HG03457 (cell line): ENCODE measurements around the gene ANO9.
"Not testable (repeated sequence)": the region's sequence is repeated elsewhere in the genome, so short reads cannot be mapped to it uniquely, and the experiment has no call there.

ENCODE experiments used
- ATAC-seq: cut with Tn5 transposase; IDR thresholded peaks from one replicate; pipeline ENCODE4 v1.9.1; 2021; ENCODE audit warnings: moderate number of reproducible peaks; ENCODE audit not compliant: unreplicated experiment

The ANO9 gene

GRCh38 chr11:472272-472671 lies 30.5 kb upstream of the ANO9 start:
- no peak for ATAC-seq

GRCh38 chr11:471468-472145 lies 29.8 kb upstream of the ANO9 start:
- no peak for ATAC-seq

GRCh38 chr11:469684-470560 lies 28.1 kb upstream of the ANO9 start:
- no peak for ATAC-seq

- not testable (repeated sequence) for ATAC-seq
Observed at GRCh38 chr11:469026-469683, 27.3 kb upstream of the ANO9 start.

- no peak for ATAC-seq
Observed at GRCh38 chr11:468493-468892, 26.7 kb upstream of the ANO9 start.

GRCh38 chr11:468036-468435 lies 26.2 kb upstream of the ANO9 start:
- ATAC-seq = no peak

GRCh38 chr11:465896-466530 lies 24.2 kb upstream of the ANO9 start:
- ATAC-seq = no peak

- ATAC-seq = no peak
Observed at GRCh38 chr11:464316-464715, 22.5 kb upstream of the ANO9 start.

GRCh38 chr11:462107-462890 lies 20.5 kb upstream of the ANO9 start:
- no peak for ATAC-seq

- ATAC-seq = no peak
Observed at GRCh38 chr11:461626-462025, 19.8 kb upstream of the ANO9 start.

GRCh38 chr11:460331-461199 lies 18.8 kb upstream of the ANO9 start:
- ATAC-seq = no peak

DNA sequence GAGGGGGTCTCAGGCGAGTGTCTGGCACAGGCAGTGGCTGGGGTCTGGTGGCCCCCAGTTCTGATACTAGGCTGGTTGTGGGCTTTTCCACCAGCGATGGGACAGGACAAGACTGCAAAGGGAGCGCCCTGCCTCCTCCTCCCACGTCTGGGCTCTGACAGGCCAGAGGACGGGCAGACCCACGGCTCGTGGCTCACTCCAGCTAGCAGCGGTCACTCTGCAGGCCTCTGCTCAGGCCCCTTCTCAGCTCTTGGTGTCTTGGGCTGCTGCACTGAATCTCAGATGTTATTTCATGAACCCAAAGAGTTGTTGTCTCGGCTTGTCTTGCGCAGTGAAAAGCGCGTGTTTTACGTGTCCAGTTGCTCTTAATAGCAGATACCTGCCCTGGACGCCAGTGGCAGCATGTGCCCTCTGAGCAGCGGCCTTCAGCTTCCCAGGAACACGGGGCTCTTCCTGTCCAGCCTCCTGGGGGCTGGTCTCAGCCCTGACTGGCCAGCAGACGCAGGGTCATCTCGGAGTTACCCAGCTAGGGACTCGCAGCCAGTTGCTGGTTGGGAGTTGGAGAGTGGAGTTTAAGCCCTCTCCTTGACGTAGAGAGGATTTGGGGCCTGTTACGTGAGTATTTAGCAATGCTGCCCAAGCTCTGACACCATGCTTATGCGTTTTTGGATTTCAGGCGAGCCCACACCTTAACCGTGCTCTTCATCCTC lies 17.9 kb upstream of the ANO9 start:
- ATAC-seq = no peak

DNA sequence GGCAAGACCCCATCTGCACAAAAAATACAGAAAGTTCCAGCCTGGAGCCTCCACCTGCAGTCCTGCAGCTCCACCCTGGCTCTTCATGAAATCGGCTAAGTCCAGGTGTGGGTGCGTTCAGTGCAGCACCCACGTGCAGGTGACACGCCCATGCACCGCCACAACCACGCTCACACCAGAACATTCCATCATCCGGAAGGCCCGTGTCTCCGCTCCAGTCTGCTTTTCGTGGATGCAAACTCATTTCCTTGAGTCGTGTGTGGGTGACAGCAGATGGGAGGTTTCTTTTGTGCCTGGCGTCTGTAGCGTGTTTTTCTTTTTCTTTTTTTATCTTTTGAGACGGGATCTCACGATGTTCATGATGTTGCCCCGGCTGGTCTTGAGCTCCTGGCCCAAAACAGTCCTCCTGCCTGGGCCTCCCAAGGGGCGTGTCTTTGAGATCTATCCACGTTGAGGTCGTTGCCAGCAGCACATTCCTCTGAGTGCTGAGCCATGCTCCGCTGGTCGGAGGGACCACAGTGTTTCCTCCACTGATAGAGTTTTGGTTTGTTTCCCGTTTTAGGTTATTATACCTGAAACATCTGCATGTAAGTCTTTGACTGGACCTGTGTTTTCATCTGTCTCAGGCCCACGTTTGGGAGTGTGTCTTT lies 15.4 kb upstream of the ANO9 start:
- no peak for ATAC-seq

- no peak for ATAC-seq
Observed at GRCh38 chr11:456533-456932, 14.7 kb upstream of the ANO9 start.

DNA sequence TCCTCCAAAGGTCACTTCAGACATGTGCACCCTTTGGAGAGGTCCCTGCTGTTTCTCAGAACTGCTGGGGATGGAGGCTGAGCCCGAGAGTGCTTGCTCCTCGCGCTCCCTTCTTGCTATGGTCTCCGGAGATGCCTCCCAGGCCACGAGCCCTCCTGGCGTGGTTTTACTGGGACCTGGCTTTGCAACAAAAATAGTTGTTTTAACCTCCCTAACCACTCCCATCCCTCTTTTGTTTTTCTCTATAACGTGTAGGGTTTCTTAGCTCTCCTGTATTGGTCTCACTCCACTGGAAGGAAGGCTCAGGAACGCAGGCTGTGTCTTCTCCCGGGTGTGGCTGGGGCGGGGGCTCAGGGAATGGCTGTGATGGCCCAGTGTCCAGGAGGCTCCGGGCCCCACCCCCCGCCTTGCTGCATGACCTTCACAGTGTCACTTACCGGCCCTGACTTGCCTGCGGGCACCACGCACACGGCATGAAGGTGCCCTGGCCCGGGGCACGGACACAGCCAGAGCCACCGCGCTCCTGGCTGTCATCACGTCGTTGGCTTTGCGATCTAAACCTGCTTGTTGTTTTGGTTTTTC lies 13.8 kb upstream of the ANO9 start:
- no peak for ATAC-seq

DNA sequence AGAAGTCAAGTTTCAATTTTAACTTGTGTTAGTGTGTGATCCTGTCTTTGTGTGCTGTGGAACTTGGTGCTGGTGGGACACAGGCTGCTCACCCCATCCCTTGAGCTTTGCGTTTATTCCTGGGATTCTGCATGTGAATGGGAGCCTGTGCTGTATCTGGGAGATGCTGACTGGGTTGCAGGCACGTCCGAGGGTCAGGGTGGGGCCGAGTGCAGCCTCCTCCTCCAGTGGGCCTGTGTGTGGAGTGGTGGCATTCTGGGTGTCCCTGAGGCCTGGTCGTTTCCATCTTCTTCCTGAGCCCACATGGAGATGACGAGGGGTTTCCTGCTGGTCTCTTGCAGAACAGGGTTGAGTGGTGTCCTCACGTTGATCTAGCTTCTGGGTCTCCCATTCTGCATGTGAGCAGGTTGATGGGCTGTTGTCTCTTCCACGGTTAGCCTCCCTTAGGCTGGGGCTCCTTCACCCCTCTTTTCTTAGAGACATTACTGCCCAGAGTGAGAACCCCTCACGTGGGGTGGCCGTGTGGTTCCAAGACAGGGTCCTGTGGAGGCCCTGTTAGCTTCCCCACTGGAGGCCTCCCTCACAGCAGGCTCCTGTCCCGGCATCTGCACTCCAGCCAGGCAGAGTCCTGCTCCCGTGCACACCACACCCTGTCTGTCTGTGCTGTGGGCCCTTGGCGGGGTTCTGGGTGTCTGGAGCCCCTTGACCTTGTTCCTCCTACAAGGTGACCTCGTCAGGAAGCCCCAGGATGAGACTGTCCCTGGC lies 13.2 kb upstream of the ANO9 start:
- ATAC-seq = no peak

GRCh38 chr11:454043-454442 lies 12.2 kb upstream of the ANO9 start:
- ATAC-seq = no peak
